B cell (primary cell): ENCODE data around the gene TEPSIN. TPM values are rescaled to one million over a fixed set of nuclear protein-coding genes. Genes with fewer than 3 reads are reported as not detected.

Experiments
- ATAC-seq: fragments of 200-7000 bp; cut with Tn5 transposase; one replicate; pipeline ENCODE4 v1.10.0; 2021; ENCODE audit warnings: low read depth, mild to moderate bottlenecking, moderate number of reproducible peaks, moderate library complexity
- CTCF ChIA-PET: fragments of 350-600 bp; sonication (Branson Sonifier 250); formaldehyde crosslinking; loops from one replicate; lab custom pipeline; 2021; ENCODE audit warnings: antibody characterized with exemption, inconsistent platforms; lab: Charles Lee
- POLR2A ChIA-PET: fragments of 350-600 bp; sonication (Branson Sonifier 250); formaldehyde crosslinking; loops from one replicate; lab custom pipeline; 2021; ENCODE audit warnings: antibody characterized with exemption; lab: Charles Lee
- DNase-seq: peaks from one replicate; pipeline ENCODE4 v3.0.0; 2013
- H2AFZ ChIP-seq: 2 replicates; pipeline ENCODE4 v1.6.1; 2012; ENCODE audit warnings: mild to moderate bottlenecking, low read depth, low read length; ENCODE audit not compliant: insufficient read depth, poor library complexity, severe bottlenecking
- H3K27ac ChIP-seq, 2 donors: 1 replicate in 1 of 2; 2 replicates in 1 of 2; pipeline ENCODE4 v1.5.1; 2012 to 2013; ENCODE audit warnings: low read length in 2 of 2, mild to moderate bottlenecking in 2 of 2, moderate library complexity in 1 of 2
- H3K27me3 ChIP-seq, 4 experiments: fragments of 200-600 bp in 1 of 4; sonication (generic) in 1 of 4; replicated peaks in 1 of 4; 1 replicate in 2 of 4; 2 replicates in 2 of 4; pipeline versions ENCODE4 v1.6.1 to v1.7.0; 2013 to 2016; ENCODE audit warnings: low read length in 3 of 4, mild to moderate bottlenecking in 2 of 4, mixed read lengths in 1 of 4, moderate library complexity in 1 of 4; ENCODE audit not compliant: insufficient read depth in 4 of 4, control insufficient read depth in 3 of 4; ENCODE audit errors: control extremely low read depth in 1 of 4
- H3K36me3 ChIP-seq, 2 experiments: replicated peaks in 1 of 2; 1 replicate in 1 of 2; 2 replicates in 1 of 2; pipeline versions ENCODE4 v1.6.1 to v1.7.1; 2013; ENCODE audit warnings: low read length in 1 of 2; ENCODE audit not compliant: insufficient read depth in 2 of 2, control insufficient read depth in 1 of 2; ENCODE audit errors: control extremely low read depth in 1 of 2, extremely low read depth in 1 of 2
- H3K4me1 ChIP-seq, 2 donors: fragments of 200-600 bp in 1 of 2; sonication (generic) in 1 of 2; 1 replicate in 1 of 2; 2 replicates in 1 of 2; pipeline versions ENCODE4 v1.5.1 to v1.6.1; 2013 to 2017; ENCODE audit warnings: low read length in 2 of 2; ENCODE audit not compliant: control insufficient read depth in 2 of 2, insufficient read depth in 2 of 2
- H3K4me2 ChIP-seq: replicated peaks from 2 replicates; pipeline ENCODE3; 2012; ENCODE audit warnings: mild to moderate bottlenecking, low read depth, low read length; ENCODE audit not compliant: poor library complexity, severe bottlenecking
- H3K4me3 ChIP-seq, 5 experiments: fragments of 200-600 bp in 1 of 5; sonication (generic) in 1 of 5; 1 replicate in 3 of 5; 2 replicates in 2 of 5; pipeline versions ENCODE4 v1.5.1 to v1.7.0; 2011 to 2016; ENCODE audit warnings: low read length in 4 of 5, mild to moderate bottlenecking in 4 of 5, low read depth in 2 of 5, control low read depth in 1 of 5, moderate library complexity in 1 of 5; ENCODE audit not compliant: insufficient read depth in 1 of 5; ENCODE audit errors: control extremely low read depth in 1 of 5, extremely low read depth in 1 of 5
- H3K79me2 ChIP-seq: fragments of 200-600 bp; sonication (generic); one replicate; pipeline ENCODE4 v1.6.0; 2016; ENCODE audit warnings: low read length; ENCODE audit not compliant: control insufficient read depth, insufficient read depth
- H3K9ac ChIP-seq: fragments of 200-600 bp; sonication (generic); 2 replicates; pipeline ENCODE4 v1.6.1; 2017; ENCODE audit warnings: mild to moderate bottlenecking, low read length, moderate library complexity
- H3K9me3 ChIP-seq, 3 donors: one replicate each; pipeline versions ENCODE4 v1.6.1 to v1.7.1; 2013; ENCODE audit warnings: low read length in 2 of 3; ENCODE audit not compliant: control insufficient read depth in 2 of 3, insufficient read depth in 1 of 3; ENCODE audit errors: control extremely low read depth in 1 of 3
- H4K20me1 ChIP-seq: 2 replicates; pipeline ENCODE4 v1.6.0; 2012; ENCODE audit warnings: mild to moderate bottlenecking, low read length; ENCODE audit not compliant: insufficient read depth, control insufficient read depth, poor library complexity, severe bottlenecking
- H3K27ac Mint-ChIP-seq: one replicate; pipeline ENCODE4 v1.8.0; 2021; ENCODE audit warnings: mixed read lengths
- H3K27me3 Mint-ChIP-seq: one replicate; pipeline ENCODE4 v1.8.0; 2021; ENCODE audit warnings: mixed read lengths
- H3K4me1 Mint-ChIP-seq: one replicate; pipeline ENCODE4 v1.8.0; 2021; ENCODE audit warnings: mixed read lengths
- H3K4me3 Mint-ChIP-seq: one replicate; pipeline ENCODE4 v1.8.0; 2021; ENCODE audit warnings: mixed read lengths
- H3K9me3 Mint-ChIP-seq: one replicate; pipeline ENCODE4 v1.8.0; 2022; ENCODE audit warnings: mixed read lengths; ENCODE audit not compliant: insufficient read depth
- CTCF ChIP-seq: fragments of 200-600 bp; IDR thresholded peaks from one replicate; pipeline ENCODE4 v1.8.0; 2022; ENCODE audit warnings: antibody characterized with exemption, mild to moderate bottlenecking
- EZH2 ChIP-seq: IDR thresholded peaks from 2 replicates; pipeline ENCODE4 v1.6.1; 2012; ENCODE audit warnings: borderline replicate concordance, low read depth, mild to moderate bottlenecking, moderate library complexity, low read length; ENCODE audit not compliant: insufficient read depth, poor library complexity, severe bottlenecking
- WGBS: methylation state at CpG from one replicate; pipeline ENCODE4 v1.1.5; 2013; ENCODE audit warnings: missing lambda C conversion rate; ENCODE audit not compliant: insufficient coverage; 5-methylcytosine and 5-hydroxymethylcytosine counted together
- intact Hi-C: fragments of 100-400 bp; cut with micrococcal nuclease; formaldehyde crosslinking; loops from one replicate; pipeline ENCODE4 v1.10.0; 2022
- polyA plus RNA-seq: library from polyadenylated mRNA; depleted of rRNA; stranded (reverse); fragments of >200 nt; gene quantifications from 2 replicates; pipeline ENCODE4 v1.2.3, GENCODE V29; 2012
- total RNA-seq, 2 donors: library from RNA; stranded (reverse); fragments of 120-200 nt in 1 of 2; gene quantifications; 1 replicate in 1 of 2; 2 replicates in 1 of 2; pipeline versions ENCODE4 v1.2.3 to v1.2.4, GENCODE V29; 2013 to 2022

Gene TEPSIN
- total and polyA plus RNA-seq, 2 donors (not counting 1 experiment from before 2014, with no cell fraction given), result 180 to 273 TPM

GRCh38 chr17:81257533-81257932 lies 18.7 kb upstream of the TEPSIN start:
- Histone ChIP-seq H3K79me2 (peaks cover 22% of the 10 kb centered on the region), H3K4me1 (peaks cover 0 to 4% of the 10 kb centered on the region in 2 donors), H3K4me2 (no peak overlapping the region), H4K20me1 (peaks cover 71% of the 10 kb centered on the region), H3K27me3 (no peaks in the 10 kb centered on the region), H3K4me3 (no peak overlapping the region), H3K27ac (no peak overlapping the region), H3K9ac (no peak overlapping the region), H3K36me3 (peaks cover 0 to 62% of the 10 kb centered on the region in 2 experiments), H2AFZ (no peak overlapping the region), H3K9me3 (no peaks in the 10 kb centered on the region)
- ATAC-seq (no peak), DNase-seq (no peak)
- peaks cover 11% of the 10 kb centered on the region for H3K4me1 Mint-ChIP-seq
- TF ChIP-seq EZH2 (no peak), CTCF (no peak)
- H3K4me3 Mint-ChIP-seq, result no peak overlapping the region
- WGBS, result 96% methylated on average over 19 of the region's 19 CpGs
- ChIA-PET CTCF (interaction anchor here (1.0 kb wide), 1 partner anchor 344 kb away, joined by 3 read pairs; no protein-coding TSS in a partner anchor), POLR2A (no interaction called here)
- H3K9me3 Mint-ChIP-seq, result no peaks in the 10 kb centered on the region
- no peak overlapping the region for H3K27ac Mint-ChIP-seq
- no peaks in the 10 kb centered on the region for H3K27me3 Mint-ChIP-seq
- intact Hi-C loops, result loop anchor here (10.0 kb wide), 1 partner anchor 257 kb away; the partner anchor contains the start of gene ACTG1

GRCh38 chr17:81256616-81257015 lies 17.8 kb upstream of the TEPSIN start:
- no peaks in the 10 kb centered on the region for H3K27me3 ChIP-seq
- no peak overlapping the region for H3K9ac ChIP-seq
- H2AFZ ChIP-seq, result no peak overlapping the region
- H3K36me3 ChIP-seq, result peaks cover 0 to 59% of the 10 kb centered on the region in 2 experiments
- no peak overlapping the region for H3K4me2 ChIP-seq
- H3K9me3 ChIP-seq, result no peaks in the 10 kb centered on the region
- peaks cover 20% of the 10 kb centered on the region for H3K79me2 ChIP-seq
- Mint-ChIP-seq H3K4me3 (no peak overlapping the region), H3K27me3 (no peaks in the 10 kb centered on the region), H3K27ac (no peak overlapping the region), H3K9me3 (no peaks in the 10 kb centered on the region), H3K4me1 (peaks cover 11% of the 10 kb centered on the region)
- TF ChIP-seq EZH2 (no peak), CTCF (no peak)
- no peak overlapping the region for H3K4me3 ChIP-seq
- peaks cover 0 to 9% of the 10 kb centered on the region in 2 donors for H3K4me1 ChIP-seq
- DNase-seq (no peak), ATAC-seq (no peak)
- CTCF ChIA-PET, result interaction anchor here (1.3 kb wide), 1 partner anchor 344 kb away, joined by 3 read pairs; no protein-coding TSS in a partner anchor
- WGBS, result 96% methylated on average over 12 of the region's 12 CpGs
- H4K20me1 ChIP-seq, result peaks cover 74% of the 10 kb centered on the region
- POLR2A ChIA-PET, result no interaction called here
- intact Hi-C loops, result loop anchor here (10.0 kb wide), 1 partner anchor 258 kb away; the partner anchor contains the start of gene ACTG1
- H3K27ac ChIP-seq, result no peak overlapping the region
